Measurements from ENCODE around the gene MARK3. TPM values are rescaled to one million over a fixed set of nuclear protein-coding genes. Genes with fewer than 3 reads are reported as not detected.
A peak's percentile ranks its signal among the peaks of the same experiment; 100 is the strongest.

Gene MARK3
- total and polyA plus RNA-seq, 2 of the 13 experiments (the other 11 are each of a cell fraction or from before 2014, with no cell fraction given), result 47.7 to 56.6 TPM

- TF ChIP-seq HOXA7 (CRISPR knock-in tag; IDR thresholded peaks at IDR 0.05) (no peak), SMAD3 (CRISPR knock-in tag; IDR thresholded peaks at IDR 0.05) (no peak), MED8 (CRISPR knock-in tag; IDR thresholded peaks at IDR 0.05; ENCODE audit: insufficient replicate concordance) (no peak), NR2F6 (IDR thresholded peaks at IDR 0.05) (no peak), NR2F6 (CRISPR knock-in tag; IDR thresholded peaks at IDR 0.05) (no peak), POLR2AphosphoS5 (IDR thresholded peaks at IDR 0.05; ENCODE audit: low read depth, low read length) (peak; percentile 83), SP2 (CRISPR knock-in tag; IDR thresholded peaks at IDR 0.05) (peak; percentile 75), ATAD3A (CRISPR knock-in tag; IDR thresholded peaks at IDR 0.05) (no peak), PAX8 (CRISPR knock-in tag; IDR thresholded peaks at IDR 0.05; ENCODE audit: borderline replicate concordance) (no peak), KDM1A (CRISPR knock-in tag; IDR thresholded peaks at IDR 0.05) (no peak), ZNF343 (CRISPR knock-in tag; IDR thresholded peaks at IDR 0.05) (no peak), CERS6 (CRISPR knock-in tag; IDR thresholded peaks at IDR 0.05) (no peak), SIX4 (CRISPR knock-in tag; IDR thresholded peaks at IDR 0.05) (no peak), ZBTB44 (CRISPR knock-in tag; IDR thresholded peaks at IDR 0.05) (no peak), ZNF790 (CRISPR knock-in tag; IDR thresholded peaks at IDR 0.05; ENCODE audit: borderline replicate concordance) (no peak), JUND (CRISPR knock-in tag; IDR thresholded peaks at IDR 0.05) (no peak), PBX2 (CRISPR knock-in tag; IDR thresholded peaks at IDR 0.05) (no peak), BCL3 (CRISPR knock-in tag; IDR thresholded peaks at IDR 0.05) (0 out of 2 replicates have a peak, but pooled peaks have one; percentile 22), ZXDC (CRISPR knock-in tag; IDR thresholded peaks at IDR 0.05) (no peak), ZNF350 (CRISPR knock-in tag; IDR thresholded peaks at IDR 0.05; ENCODE audit: borderline replicate concordance, low read depth) (no peak)
Observed at GRCh38 chr14:103385152-103385928, at the start of gene MARK3 (continued).
